CD4-positive, CD25-positive, alpha-beta regulatory T cell (primary cell): ENCODE measurements around the gene STPG4. TPM values are rescaled to one million over a fixed set of nuclear protein-coding genes. Genes with fewer than 3 reads are reported as not detected.
"Not testable (repeated sequence)": the region's sequence is repeated elsewhere in the genome, so short reads cannot be mapped to it uniquely, and the experiment has no call there.

Experiments
- ATAC-seq, 2 donors: fragments of 150-1000 bp; cut with Tn5 transposase; one replicate each; pipeline ENCODE4 v1.10.0; 2021; ENCODE audit warnings: low read depth in 2 of 2, moderate number of reproducible peaks in 2 of 2, moderate library complexity in 1 of 2
- DNase-seq, 3 donors: peaks; one replicate each; pipeline versions ENCODE4 v3.0.0 to v3.0.0-alpha.2; 2012 to 2022; ENCODE audit warnings: mixed read lengths in 1 of 3
- H3K27ac ChIP-seq: one replicate; pipeline ENCODE4 v1.7.0; 2013; ENCODE audit warnings: mild to moderate bottlenecking, low read length; ENCODE audit not compliant: insufficient read depth, poor library complexity, severe bottlenecking
- H3K27me3 ChIP-seq: one replicate; pipeline ENCODE4 v1.7.0; 2013; ENCODE audit warnings: low read length; ENCODE audit not compliant: control insufficient read depth, insufficient read depth
- H3K36me3 ChIP-seq: one replicate; pipeline ENCODE4 v1.7.0; 2013; ENCODE audit warnings: mild to moderate bottlenecking, low read length, moderate library complexity; ENCODE audit not compliant: control insufficient read depth, insufficient read depth
- H3K4me1 ChIP-seq: 2 replicates; pipeline ENCODE4 v1.7.0; 2013; ENCODE audit warnings: mild to moderate bottlenecking, low read length; ENCODE audit not compliant: insufficient read depth, control insufficient read depth, poor library complexity, severe bottlenecking
- H3K4me3 ChIP-seq: one replicate; pipeline ENCODE4 v1.7.0; 2013; ENCODE audit warnings: low read depth, mild to moderate bottlenecking, low read length, moderate library complexity
- H3K9me3 ChIP-seq, 2 experiments: 1 replicate in 1 of 2; 2 replicates in 1 of 2; pipeline ENCODE4 v1.7.0; 2013; ENCODE audit warnings: low read length in 2 of 2, mild to moderate bottlenecking in 1 of 2, moderate library complexity in 1 of 2; ENCODE audit not compliant: control insufficient read depth in 2 of 2
- H3K27ac Mint-ChIP-seq, 3 donors: one replicate each; pipeline ENCODE4 v1.8.0; 2020 to 2022; ENCODE audit warnings: mild to moderate bottlenecking in 3 of 3, mixed read lengths in 3 of 3, moderate library complexity in 2 of 3
- H3K27me3 Mint-ChIP-seq: one replicate; pipeline ENCODE4 v1.8.0; 2022; ENCODE audit warnings: mild to moderate bottlenecking, mixed read lengths
- H3K36me3 Mint-ChIP-seq: one replicate; pipeline ENCODE4 v1.8.0; 2020; ENCODE audit warnings: mixed read lengths
- H3K4me1 Mint-ChIP-seq, 4 donors: one replicate each; pipeline ENCODE4 v1.8.0; 2020 to 2022; ENCODE audit warnings: mixed read lengths in 4 of 4, mild to moderate bottlenecking in 1 of 4
- H3K4me3 Mint-ChIP-seq, 4 donors: one replicate each; pipeline ENCODE4 v1.8.0; 2020 to 2022; ENCODE audit warnings: mild to moderate bottlenecking in 4 of 4, mixed read lengths in 4 of 4, moderate library complexity in 3 of 4
- H3K9me3 Mint-ChIP-seq, 7 donors: one replicate each; pipeline ENCODE4 v1.8.0; 2020 to 2022; ENCODE audit warnings: mixed read lengths in 7 of 7, mild to moderate bottlenecking in 3 of 7, moderate library complexity in 2 of 7
- polyA plus RNA-seq, 4 donors: library from polyadenylated mRNA; unstranded; fragments of 300-500 nt; fragmentation: Illumina TruSeq; gene quantifications; one replicate each; pipeline ENCODE4 v1.2.3, GENCODE V29; 2021
- total RNA-seq: library from RNA; stranded (reverse); gene quantifications from one replicate; pipeline ENCODE4 v1.2.3, GENCODE V29; 2022

The STPG4 gene
- total and polyA plus RNA-seq, 5 donors from 2014 or later = 0.32 TPM; not detected in 4

- Mint-ChIP-seq H3K9me3 (peaks cover 0 to 5% (median 2%) of the 10 kb centered on the region in 7 donors), H3K4me3 (no peak overlapping the region), H3K27me3 (peaks cover 25% of the 10 kb centered on the region), H3K27ac (no peak overlapping the region), H3K36me3 (peaks cover 4% of the 10 kb centered on the region), H3K4me1 (no peaks in the 10 kb centered on the region)
- Histone ChIP-seq H3K9me3 (no peaks in the 10 kb centered on the region), H3K27me3 (no peaks in the 10 kb centered on the region), H3K4me3 (no peak overlapping the region), H3K36me3 (no peaks in the 10 kb centered on the region), H3K4me1 (no peaks in the 10 kb centered on the region), H3K27ac (no peak overlapping the region)
- ATAC-seq (no peak), DNase-seq (no peak)
Observed at GRCh38 chr2:47126783-47127182, 28.3 kb downstream of the STPG4 start.

GRCh38 chr2:47124740-47125139 lies 30.4 kb downstream of the STPG4 start:
- H3K4me3 Mint-ChIP-seq, H3K4me1 Mint-ChIP-seq, ATAC-seq, H3K27ac ChIP-seq, H3K4me3 ChIP-seq, H3K36me3 ChIP-seq, H3K9me3 ChIP-seq, H3K36me3 Mint-ChIP-seq, H3K4me1 ChIP-seq, H3K9me3 Mint-ChIP-seq, H3K27me3 ChIP-seq, DNase-seq, H3K27ac Mint-ChIP-seq: not testable (repeated sequence)
- H3K27me3 Mint-ChIP-seq = peaks cover 25% of the 10 kb centered on the region

GRCh38 chr2:47120424-47120823 lies 34.7 kb downstream of the STPG4 start:
- not testable (repeated sequence) for H3K27me3 ChIP-seq, H3K9me3 ChIP-seq, DNase-seq, H3K27ac ChIP-seq, ATAC-seq, H3K4me1 ChIP-seq, H3K4me3 ChIP-seq, H3K9me3 Mint-ChIP-seq, H3K36me3 ChIP-seq, H3K4me3 Mint-ChIP-seq, H3K36me3 Mint-ChIP-seq, H3K4me1 Mint-ChIP-seq, H3K27ac Mint-ChIP-seq
- peaks cover 31% of the 10 kb centered on the region for H3K27me3 Mint-ChIP-seq

- no peak overlapping the region for H3K27ac Mint-ChIP-seq
- no peak for ATAC-seq
- H3K27me3 ChIP-seq = peaks cover 3% of the 10 kb centered on the region
Observed at GRCh38 chr2:47119001-47119400, 36.1 kb downstream of the STPG4 start.

GRCh38 chr2:47118581-47118980 lies 36.5 kb downstream of the STPG4 start:
- no peak for ATAC-seq
- no peak for DNase-seq
- H3K4me3 Mint-ChIP-seq = no peak overlapping the region
- H3K4me1 ChIP-seq = no peaks in the 10 kb centered on the region
- H3K4me3 ChIP-seq = no peak overlapping the region
- H3K27ac ChIP-seq = no peak overlapping the region
- H3K9me3 ChIP-seq = no peaks in the 10 kb centered on the region
- H3K36me3 Mint-ChIP-seq = no peaks in the 10 kb centered on the region
- no peaks in the 10 kb centered on the region for H3K36me3 ChIP-seq
- peaks cover 0 to 1% (median 0%) of the 10 kb centered on the region in 7 donors for H3K9me3 Mint-ChIP-seq
- no peaks in the 10 kb centered on the region for H3K4me1 Mint-ChIP-seq
- no peak overlapping the region for H3K27ac Mint-ChIP-seq
- H3K27me3 ChIP-seq = peaks cover 3% of the 10 kb centered on the region
- peaks cover 19% of the 10 kb centered on the region for H3K27me3 Mint-ChIP-seq

More at GRCh38 chr2:47119001-47119400, 36.1 kb downstream of the STPG4 start:
- Mint-ChIP-seq H3K36me3 (no peaks in the 10 kb centered on the region), H3K9me3 (peaks cover 0 to 1% (median 0%) of the 10 kb centered on the region in 7 donors), H3K27me3 (peaks cover 22% of the 10 kb centered on the region), H3K4me1 (no peaks in the 10 kb centered on the region), H3K4me3 (no peak overlapping the region)
- no peak for DNase-seq
- no peak overlapping the region for H3K4me3 ChIP-seq
- no peaks in the 10 kb centered on the region for H3K36me3 ChIP-seq
- no peaks in the 10 kb centered on the region for H3K9me3 ChIP-seq
- H3K4me1 ChIP-seq = no peaks in the 10 kb centered on the region
- H3K27ac ChIP-seq = no peak overlapping the region

- no peaks in the 10 kb centered on the region for H3K9me3 ChIP-seq
- H3K27me3 Mint-ChIP-seq = peaks cover 18% of the 10 kb centered on the region
- ATAC-seq (no peak), DNase-seq (no peak)
- H3K27ac ChIP-seq = no peak overlapping the region
- H3K4me1 ChIP-seq = no peaks in the 10 kb centered on the region
- no peak overlapping the region for H3K4me3 ChIP-seq
- no peak overlapping the region for H3K27ac Mint-ChIP-seq
- H3K4me1 Mint-ChIP-seq = no peaks in the 10 kb centered on the region
- H3K36me3 Mint-ChIP-seq = no peaks in the 10 kb centered on the region
- no peaks in the 10 kb centered on the region for H3K36me3 ChIP-seq
- no peaks in the 10 kb centered on the region for H3K9me3 Mint-ChIP-seq
- no peak overlapping the region for H3K4me3 Mint-ChIP-seq
- no peaks in the 10 kb centered on the region for H3K27me3 ChIP-seq
Observed at GRCh38 chr2:47112665-47113435, 42.3 kb downstream of the STPG4 start.

GRCh38 chr2:47109680-47110079 lies 45.4 kb downstream of the STPG4 start:
- Histone ChIP-seq H3K27ac (no peak overlapping the region), H3K27me3 (no peaks in the 10 kb centered on the region), H3K9me3 (no peaks in the 10 kb centered on the region), H3K4me3 (no peak overlapping the region), H3K36me3 (no peaks in the 10 kb centered on the region), H3K4me1 (no peaks in the 10 kb centered on the region)
- no peaks in the 10 kb centered on the region for H3K4me1 Mint-ChIP-seq
- no peak for DNase-seq
- no peak overlapping the region for H3K4me3 Mint-ChIP-seq
- peaks cover 9% of the 10 kb centered on the region for H3K27me3 Mint-ChIP-seq
- H3K36me3 Mint-ChIP-seq = no peaks in the 10 kb centered on the region
- ATAC-seq = no peak
- H3K27ac Mint-ChIP-seq = no peak overlapping the region
- no peaks in the 10 kb centered on the region for H3K9me3 Mint-ChIP-seq

- no peak overlapping the region for H3K4me3 Mint-ChIP-seq
- Histone ChIP-seq H3K4me3 (no peak overlapping the region), H3K27ac (no peak overlapping the region), H3K4me1 (no peaks in the 10 kb centered on the region), H3K9me3 (no peaks in the 10 kb centered on the region), H3K36me3 (no peaks in the 10 kb centered on the region), H3K27me3 (no peaks in the 10 kb centered on the region)
- H3K27me3 Mint-ChIP-seq = peaks cover 9% of the 10 kb centered on the region
- no peaks in the 10 kb centered on the region for H3K4me1 Mint-ChIP-seq
- no peaks in the 10 kb centered on the region for H3K9me3 Mint-ChIP-seq
- DNase-seq (no peak), ATAC-seq (no peak)
- H3K36me3 Mint-ChIP-seq = no peaks in the 10 kb centered on the region
- no peak overlapping the region for H3K27ac Mint-ChIP-seq
Observed at GRCh38 chr2:47109007-47109375, 46.1 kb downstream of the STPG4 start.
